H9 (cell line): Measurements from ENCODE around the gene DOCK7. TPM values are rescaled to one million over a fixed set of nuclear protein-coding genes. Genes with fewer than 3 reads are reported as not detected.

ENCODE experiments used
- DNase-seq: peaks from one replicate; pipeline ENCODE4 v3.0.0-alpha.2; 2017
- H2AFZ ChIP-seq: one replicate; pipeline ENCODE4 v1.6.1; 2013; ENCODE audit warnings: mild to moderate bottlenecking, low read length, control low read depth, moderate library complexity
- H2AK5ac ChIP-seq: 2 replicates; pipeline ENCODE4 v1.6.1; 2013; ENCODE audit warnings: low read length, control low read depth, mixed read lengths; ENCODE audit not compliant: insufficient read length
- H2BK120ac ChIP-seq: one replicate; pipeline ENCODE4 v1.6.1; 2013; ENCODE audit warnings: low read depth, mild to moderate bottlenecking, low read length, control low read depth, inconsistent platforms; ENCODE audit not compliant: poor library complexity, severe bottlenecking
- H2BK12ac ChIP-seq: 2 replicates; pipeline ENCODE4 v1.6.1; 2013; ENCODE audit warnings: low read length, control low read depth, mixed read lengths, low read depth; ENCODE audit not compliant: insufficient read length
- H2BK15ac ChIP-seq: 2 replicates; pipeline ENCODE4 v1.6.1; 2013; ENCODE audit warnings: low read depth, low read length, control low read depth
- H2BK20ac ChIP-seq: one replicate; pipeline ENCODE4 v1.6.1; 2013; ENCODE audit warnings: low read depth, mild to moderate bottlenecking, low read length, control low read depth, inconsistent platforms; ENCODE audit not compliant: poor library complexity, severe bottlenecking
- H2BK5ac ChIP-seq: 2 replicates; pipeline ENCODE4 v1.6.1; 2013; ENCODE audit warnings: low read length, control low read depth, mixed read lengths; ENCODE audit not compliant: insufficient read length
- H3K14ac ChIP-seq: 2 replicates; pipeline ENCODE4 v1.6.1; 2013; ENCODE audit warnings: low read length, control low read depth; ENCODE audit not compliant: insufficient read depth
- H3K18ac ChIP-seq: 2 replicates; pipeline ENCODE4 v1.6.1; 2013; ENCODE audit warnings: low read depth, mild to moderate bottlenecking, mixed read lengths, low read length, control low read depth; ENCODE audit not compliant: insufficient read length
- H3K23ac ChIP-seq: 2 replicates; pipeline ENCODE4 v1.6.1; 2013; ENCODE audit warnings: low read length, control low read depth, mixed read lengths, low read depth; ENCODE audit not compliant: insufficient read length
- H3K23me2 ChIP-seq: 2 replicates; pipeline ENCODE4 v1.6.1; 2013; ENCODE audit warnings: low read depth, mild to moderate bottlenecking, mixed read lengths, low read length, control low read depth; ENCODE audit not compliant: insufficient read length, poor library complexity, severe bottlenecking
- H3K27ac ChIP-seq: 2 replicates; pipeline ENCODE4 v1.5.1; 2013; ENCODE audit warnings: low read length, control low read depth, mixed read lengths, low read depth; ENCODE audit not compliant: insufficient read length
- H3K27me3 ChIP-seq: 2 replicates; pipeline ENCODE4 v1.6.1; 2013; ENCODE audit warnings: low read length, control low read depth, inconsistent platforms; ENCODE audit not compliant: insufficient read depth
- H3K4ac ChIP-seq: 2 replicates; pipeline ENCODE4 v1.6.1; 2013; ENCODE audit warnings: low read depth, mild to moderate bottlenecking, control low read depth, inconsistent platforms, low read length, moderate library complexity
- H3K4me1 ChIP-seq: 2 replicates; pipeline ENCODE4 v1.6.1; 2013; ENCODE audit warnings: low read length, control low read depth, inconsistent platforms; ENCODE audit not compliant: insufficient read depth
- H3K4me2 ChIP-seq: 2 replicates; pipeline ENCODE4 v1.6.1; 2013; ENCODE audit warnings: low read length, control low read depth, mixed read lengths; ENCODE audit not compliant: insufficient read length, insufficient read depth
- H3K56ac ChIP-seq: 2 replicates; pipeline ENCODE4 v1.6.1; 2013; ENCODE audit warnings: low read depth, mild to moderate bottlenecking, mixed read lengths, low read length, control low read depth; ENCODE audit not compliant: insufficient read length
- H3K79me1 ChIP-seq: 2 replicates; pipeline ENCODE4 v1.6.1; 2013; ENCODE audit warnings: low read depth, mild to moderate bottlenecking, moderate library complexity, low read length, control low read depth, inconsistent platforms; ENCODE audit not compliant: insufficient read depth, poor library complexity, severe bottlenecking
- H3K79me2 ChIP-seq: 2 replicates; pipeline ENCODE4 v1.6.1; 2013; ENCODE audit warnings: low read length, control low read depth, inconsistent platforms; ENCODE audit not compliant: insufficient read depth
- H3K9ac ChIP-seq: 2 replicates; pipeline ENCODE4 v1.6.1; 2013; ENCODE audit warnings: low read length, control low read depth, mixed read lengths; ENCODE audit not compliant: insufficient read length; ENCODE audit errors: extremely low read depth
- H3K9me3 ChIP-seq: one replicate; pipeline ENCODE4 v1.6.1; 2013; ENCODE audit warnings: low read depth, low read length, inconsistent platforms; ENCODE audit not compliant: control insufficient read depth
- H3T11ph ChIP-seq: one replicate; pipeline ENCODE4 v1.6.1; 2013; ENCODE audit warnings: mild to moderate bottlenecking, low read length, control low read depth, inconsistent platforms
- H4K20me1 ChIP-seq: one replicate; pipeline ENCODE4 v1.6.1; 2013; ENCODE audit not compliant: control insufficient read depth, insufficient read length, insufficient read depth
- H4K5ac ChIP-seq: 2 replicates; pipeline ENCODE4 v1.6.1; 2013; ENCODE audit warnings: low read depth, mild to moderate bottlenecking, mixed read lengths, low read length, control low read depth; ENCODE audit not compliant: insufficient read length
- H4K8ac ChIP-seq: replicated peaks from 2 replicates; pipeline ENCODE4 v1.6.1; 2013; ENCODE audit warnings: low read length, control low read depth, mixed read lengths, low read depth; ENCODE audit not compliant: insufficient read length
- H4K91ac ChIP-seq: 2 replicates; pipeline ENCODE4 v1.6.1; 2013; ENCODE audit warnings: low read depth, mild to moderate bottlenecking, moderate library complexity, mixed read lengths, low read length, control low read depth; ENCODE audit not compliant: insufficient read length
- H3K27ac Mint-ChIP-seq, 3 experiments: 2 replicates in 2 of 3; 3 replicates in 1 of 3; pipeline ENCODE4 v1.8.0; 2020 to 2021; ENCODE audit warnings: mixed read lengths in 3 of 3, mild to moderate bottlenecking in 1 of 3, moderate library complexity in 1 of 3
- H3K27me3 Mint-ChIP-seq: 2 replicates; pipeline ENCODE4 v1.8.0; 2021; ENCODE audit warnings: low read depth, mild to moderate bottlenecking, moderate library complexity, mixed read lengths
- H3K36me3 Mint-ChIP-seq, 3 experiments: 2 replicates in 2 of 3; 3 replicates in 1 of 3; pipeline ENCODE4 v1.8.0; 2020 to 2021; ENCODE audit warnings: low read depth in 3 of 3, mixed read lengths in 3 of 3; ENCODE audit not compliant: insufficient read depth in 1 of 3
- H3K4me1 Mint-ChIP-seq, 2 experiments: 2 replicates each; pipeline ENCODE4 v1.8.0; 2020; ENCODE audit warnings: mixed read lengths in 2 of 2
- H3K4me3 Mint-ChIP-seq, 2 experiments: 2 replicates in 1 of 2; 3 replicates in 1 of 2; pipeline ENCODE4 v1.8.0; 2020 to 2021; ENCODE audit warnings: mild to moderate bottlenecking in 2 of 2, mixed read lengths in 2 of 2, moderate library complexity in 1 of 2
- H3K9me3 Mint-ChIP-seq, 2 experiments: 2 replicates in 1 of 2; 3 replicates in 1 of 2; pipeline ENCODE4 v1.8.0; 2020; ENCODE audit warnings: mild to moderate bottlenecking in 2 of 2, mixed read lengths in 2 of 2, moderate library complexity in 1 of 2
- CTCF ChIP-seq: fragments of 200-600 bp; sonication (generic); conservative IDR thresholded peaks from 3 replicates; pipeline ENCODE4 v1.8.0; 2021; ENCODE audit warnings: antibody characterized with exemption, mild to moderate bottlenecking
- WGBS: extraction: QIAGEN DNeasy Blood & Tissue Kit; methylation state at CpG from one replicate; pipeline ENCODE4 v1.1.7; 2013; ENCODE audit warnings: missing lambda C conversion rate, low lambda C conversion rate, mixed read lengths; ENCODE audit not compliant: insufficient read length; ENCODE audit errors: extremely low coverage; 5-methylcytosine and 5-hydroxymethylcytosine counted together
- total RNA-seq: library from RNA; stranded (reverse); gene quantifications from 2 replicates; pipeline ENCODE4 v1.2.1, GENCODE V29; 2021

The DOCK7 gene
- total RNA-seq, 1 experiment from 2014 or later, result 36.8 TPM

- no CpG with 5 or more reads among the region's 1 CpG for WGBS
- H3T11ph ChIP-seq, result no peak overlapping the region
- no peak overlapping the region for H2BK12ac ChIP-seq
- no peaks in the 10 kb centered on the region for H4K20me1 ChIP-seq
- H4K8ac ChIP-seq, result no peak overlapping the region
- H3K9me3 Mint-ChIP-seq, result no peaks in the 10 kb centered on the region
- H2BK20ac ChIP-seq, result no peak overlapping the region
- no peak overlapping the region for H3K14ac ChIP-seq
- H3K23me2 ChIP-seq, result no peaks in the 10 kb centered on the region
- DNase-seq, result no peak
- H3K79me2 ChIP-seq, result no peaks in the 10 kb centered on the region
- no peak overlapping the region for H4K5ac ChIP-seq
- no peak overlapping the region for H3K27ac ChIP-seq
- H3K18ac ChIP-seq, result no peak overlapping the region
- no peaks in the 10 kb centered on the region for H3K27me3 Mint-ChIP-seq
- H3K4ac ChIP-seq, result no peak overlapping the region
- H3K27ac Mint-ChIP-seq, result no peak overlapping the region; a peak in 1 of 7 replicates
- no peak overlapping the region for H3K23ac ChIP-seq
- H3K4me1 Mint-ChIP-seq, result no peaks in the 10 kb centered on the region
- H2BK5ac ChIP-seq, result no peak overlapping the region
- H2BK120ac ChIP-seq, result no peak overlapping the region
- no peaks in the 10 kb centered on the region for H3K4me1 ChIP-seq
- no peaks in the 10 kb centered on the region for H3K9me3 ChIP-seq
- H2BK15ac ChIP-seq, result no peak overlapping the region
- no peaks in the 10 kb centered on the region for H3K79me1 ChIP-seq
- no peak overlapping the region for H4K91ac ChIP-seq
- H3K27me3 ChIP-seq, result no peaks in the 10 kb centered on the region
- no peak for TF ChIP-seq CTCF
- peaks cover 4 to 17% (median 14%) of the 10 kb centered on the region in 3 experiments; a peak in 5 of 7 replicates for H3K36me3 Mint-ChIP-seq
- H3K4me3 Mint-ChIP-seq, result no peak overlapping the region
- no peak overlapping the region for H2AFZ ChIP-seq
- H3K56ac ChIP-seq, result no peak overlapping the region
- no peak overlapping the region for H2AK5ac ChIP-seq
- no peak overlapping the region for H3K9ac ChIP-seq
- H3K4me2 ChIP-seq, result no peak overlapping the region
These were observed 179.2 kb downstream of the DOCK7 start for GRCh38 chr1:62509028-62509427.
